H1 (cell line): ENCODE results near the gene TMEM203. TPM values are rescaled to one million over a fixed set of nuclear protein-coding genes. Genes with fewer than 3 reads are reported as not detected.

Experiments
- TEAD4 ChIP-seq: IDR thresholded peaks from 2 replicates; pipeline ENCODE4 v1.6.1; 2012; ENCODE audit warnings: low read depth, low read length, inconsistent platforms, mixed read lengths
- YY1 ChIP-seq: IDR thresholded peaks from 2 replicates; pipeline ENCODE4 v1.6.1; 2011; ENCODE audit warnings: low read depth, mild to moderate bottlenecking, low read length
- ZNF274 ChIP-seq: IDR thresholded peaks from 2 replicates; pipeline ENCODE4 v1.7.0; 2012; ENCODE audit warnings: low read length, borderline replicate concordance; ENCODE audit errors: extremely low read depth
- polyA plus RNA-seq, 7 experiments: library from polyadenylated mRNA; depleted of rRNA in 3 of 7; stranded (reverse) in 5 of 7; unstranded in 2 of 7; fragments of >200 nt in 5 of 7; fragments of 200-250 nt in 2 of 7; gene quantifications; 1 replicate in 5 of 7; 2 replicates in 1 of 7; 4 replicates in 1 of 7; pipeline versions ENCODE4 v1.2.1 to v1.2.3, GENCODE V29; 2011 to 2013; ENCODE audit warnings: missing spikeins in 2 of 7, mixed read lengths in 2 of 7
- total RNA-seq: library from RNA; stranded (reverse); fragmentation: NEBNext Ultra II Directional; extraction: Animal tissue kit (Norgen Biotek cat#: 25700); gene quantifications from 2 replicates; pipeline ENCODE4 v1.2.1, GENCODE V29; 2021

Gene TMEM203
- total and polyA plus RNA-seq, 2 of the 8 experiments (the other 6 are each of a cell fraction or from before 2014, with no cell fraction given), result 44.1 to 57.1 TPM

DNA sequence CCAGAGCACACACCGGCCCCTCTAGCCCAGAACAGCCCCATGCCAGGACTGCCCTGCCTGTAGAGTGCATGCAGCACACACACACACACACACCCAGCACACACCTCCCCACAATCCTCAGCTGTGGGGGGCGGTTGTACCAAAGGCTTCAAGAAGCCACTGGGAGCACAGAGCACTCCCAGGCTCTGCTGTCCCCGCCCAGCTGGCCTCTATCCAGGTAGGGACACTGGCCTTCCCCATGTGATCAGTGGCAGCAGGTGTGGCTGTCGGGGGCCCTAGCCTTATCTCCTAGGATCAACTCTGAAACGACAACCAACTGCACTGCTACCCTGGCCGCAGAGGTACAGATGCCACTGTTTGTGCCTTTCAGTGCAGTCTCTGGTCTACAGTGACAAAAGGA lies 19.1 kb downstream of the TMEM203 start (continued):
- TF ChIP-seq TEAD4 (no peak), YY1 (no peak), ZNF274 (no peak)
- TF ChIP-seq, all 59 proteins: peak for 0
